Measurements from ENCODE around the gene COL6A3. TPM values are rescaled to one million over a fixed set of nuclear protein-coding genes. Genes with fewer than 3 reads are reported as not detected.

Gene COL6A3
- total and polyA plus RNA-seq, 2 of the 13 experiments (the other 11 are each of a cell fraction or from before 2014, with no cell fraction given), result 0.03 TPM; not detected in 1

GRCh38 chr2:237314681-237315080 is 99.3 kb downstream of the COL6A3 start (continued):
- TF ChIP-seq, protein P1, sequence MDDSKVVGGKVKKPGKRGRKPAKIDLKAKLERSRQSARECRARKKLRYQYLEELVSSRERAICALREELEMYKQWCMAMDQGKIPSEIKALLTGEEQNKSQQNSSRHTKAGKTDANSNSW (CRISPR knock-in tag; IDR thresholded peaks at IDR 0.05; ENCODE audit: borderline replicate concordance), result no peak
- no peak for TF ChIP-seq SNAI1 (CRISPR knock-in tag; IDR thresholded peaks at IDR 0.05; ENCODE audit: borderline replicate concordance)
- no peak for TF ChIP-seq ZNF383 (CRISPR knock-in tag; IDR thresholded peaks at IDR 0.05; ENCODE audit: borderline replicate concordance)
- TF ChIP-seq CEBPB (IDR thresholded peaks at IDR 0.05; ENCODE audit: borderline replicate concordance, low read depth, low read length), result no peak

GRCh38 chr2:237314198-237314597 is 99.8 kb downstream of the COL6A3 start:
- BruUV-seq (replicated peaks), result no TSS peak
- no peaks in the 10 kb centered on the region for H3K9me3 ChIP-seq (ENCODE audit: low read length)
- FAIRE-seq (no peak), DNase-seq (ENCODE audit: low spot score) (no peak), ATAC-seq (no peak)
- no peaks in the 10 kb centered on the region for H3K79me2 ChIP-seq (ENCODE audit: insufficient read depth, low read length)
- ChIA-PET POLR2A (no interaction called here), CTCF (ENCODE audit: low intra/inter-chr PET ratio, low total read pairs) (no interaction called here)
- H3K27me3 ChIP-seq (ENCODE audit: control insufficient read depth in 1 of 2, insufficient read depth in 2 of 2, low read length in 2 of 2), result peaks cover 1 to 50% of the 10 kb centered on the region in 2 experiments; a peak in 4 of 5 replicates
- peaks cover 21% of the 10 kb centered on the region for H3K4me1 ChIP-seq (ENCODE audit: insufficient read depth, low read length)
- intact Hi-C loops (cut with micrococcal nuclease; ENCODE audit: unreplicated experiment), result no loop called here
- in situ Hi-C loops (cut with HindIII; ENCODE audit: extremely low pct_ligation_motif_present, low pct_unique_long_range_greater_than_20kb), result no loop called here
- no peaks in the 10 kb centered on the region for H4K20me1 ChIP-seq (ENCODE audit: insufficient read depth, low read length)
- WGBS (ENCODE audit: low lambda C conversion rate), result 77% methylated on average over 7 of the region's 7 CpGs
- H3K4me3 ChIP-seq (replicated peaks in 1 of 3; ENCODE audit: insufficient read depth in 1 of 3, low read depth in 2 of 3, low read length in 3 of 3), result no peak overlapping the region
- H3K9ac ChIP-seq (ENCODE audit: insufficient read depth, low read depth, low read length), result no peak overlapping the region
- H3K36me3 ChIP-seq (replicated peaks in 1 of 2; ENCODE audit: control insufficient read depth in 1 of 2, insufficient read depth in 2 of 2, low read length in 2 of 2), result no peaks in the 10 kb centered on the region
- no peak overlapping the region for H2AFZ ChIP-seq (ENCODE audit: low read length)
- H3K27ac ChIP-seq (ENCODE audit: extremely low read length, insufficient read depth, low read length), result no peak overlapping the region
- TF ChIP-seq GFI1 (CRISPR knock-in tag; IDR thresholded peaks at IDR 0.05; ENCODE audit: borderline replicate concordance) (no peak), MTA3 (CRISPR knock-in tag; IDR thresholded peaks at IDR 0.05) (no peak), ZBTB20 (CRISPR knock-in tag; IDR thresholded peaks at IDR 0.05; ENCODE audit: borderline replicate concordance, low read depth) (no peak), TARDBP (CRISPR knock-in tag; IDR thresholded peaks at IDR 0.05) (no peak)
- no peak overlapping the region for H3K4me2 ChIP-seq (ENCODE audit: low read depth, low read length)

All from HepG2 (cell line).